Astrocyte (in vitro differentiated cells and primary cell): ENCODE data around the gene LANCL2. TPM values are rescaled to one million over a fixed set of nuclear protein-coding genes. Genes with fewer than 3 reads are reported as not detected.

Experiments
- DNase-seq: peaks from one replicate; pipeline ENCODE4 v3.0.0-alpha.2; 2010; ENCODE audit warnings: low read depth
- FAIRE-seq: peaks from 2 replicates; lab custom pipeline; 2011; peaks lifted over from hg19 to GRCh38; lab: Jason Lieb, UNC
- H2AFZ ChIP-seq: 2 replicates; pipeline ENCODE4 v1.6.0; 2012; ENCODE audit warnings: low read depth, low read length, inconsistent platforms
- H3K27ac ChIP-seq: 2 replicates; pipeline ENCODE4 v1.5.1; 2011; ENCODE audit warnings: low read depth, low read length, inconsistent platforms
- H3K27me3 ChIP-seq: 2 replicates; pipeline ENCODE4 v1.6.0; 2011; ENCODE audit warnings: low read length, inconsistent platforms; ENCODE audit not compliant: insufficient read depth
- H3K36me3 ChIP-seq: 2 replicates; pipeline ENCODE4 v1.5.1; 2011; ENCODE audit warnings: low read length, inconsistent platforms; ENCODE audit not compliant: insufficient read depth
- H3K4me1 ChIP-seq: 2 replicates; pipeline ENCODE4 v1.5.1; 2011; ENCODE audit warnings: low read length, inconsistent platforms; ENCODE audit not compliant: insufficient read depth
- H3K4me2 ChIP-seq: 2 replicates; pipeline ENCODE4 v1.6.0; 2012; ENCODE audit warnings: low read length, inconsistent platforms
- H3K4me3 ChIP-seq: 2 replicates; pipeline ENCODE4 v1.5.1; 2011; ENCODE audit warnings: low read depth, mild to moderate bottlenecking, low read length, inconsistent platforms; ENCODE audit not compliant: insufficient read depth
- H3K79me2 ChIP-seq: 2 replicates; pipeline ENCODE4 v1.6.0; 2012; ENCODE audit warnings: mild to moderate bottlenecking, low read length, inconsistent platforms; ENCODE audit not compliant: insufficient read depth
- H3K9ac ChIP-seq: 2 replicates; pipeline ENCODE4 v1.6.0; 2012; ENCODE audit warnings: mild to moderate bottlenecking, low read length, inconsistent platforms
- H3K9me3 ChIP-seq: 2 replicates; pipeline ENCODE4 v1.5.1; 2012; ENCODE audit warnings: low read depth, mild to moderate bottlenecking, low read length, inconsistent platforms; ENCODE audit not compliant: insufficient read depth
- H4K20me1 ChIP-seq: 2 replicates; pipeline ENCODE4 v1.6.0; 2012; ENCODE audit warnings: low read length, inconsistent platforms; ENCODE audit not compliant: insufficient read depth
- H3K27ac Mint-ChIP-seq: one replicate; pipeline ENCODE4 v1.8.0; 2021; ENCODE audit warnings: mild to moderate bottlenecking, mixed read lengths; ENCODE audit not compliant: unreplicated experiment
- H3K27me3 Mint-ChIP-seq: one replicate; pipeline ENCODE4 v1.8.0; 2021; ENCODE audit warnings: low read depth, mixed read lengths; ENCODE audit not compliant: unreplicated experiment
- H3K36me3 Mint-ChIP-seq: one replicate; pipeline ENCODE4 v1.8.0; 2021; ENCODE audit warnings: low read depth, mixed read lengths; ENCODE audit not compliant: unreplicated experiment
- H3K4me1 Mint-ChIP-seq: one replicate; pipeline ENCODE4 v1.8.0; 2021; ENCODE audit warnings: low read depth, mixed read lengths; ENCODE audit not compliant: unreplicated experiment
- H3K4me3 Mint-ChIP-seq: one replicate; pipeline ENCODE4 v1.8.0; 2021; ENCODE audit warnings: mild to moderate bottlenecking, moderate library complexity, mixed read lengths; ENCODE audit not compliant: unreplicated experiment
- H3K9me3 Mint-ChIP-seq: one replicate; pipeline ENCODE4 v1.8.0; 2021; ENCODE audit warnings: mild to moderate bottlenecking, mixed read lengths; ENCODE audit not compliant: unreplicated experiment
- EZH2 ChIP-seq: IDR thresholded peaks from 2 replicates; pipeline ENCODE4 v1.6.1; 2012; ENCODE audit warnings: mild to moderate bottlenecking, low read length, inconsistent platforms; ENCODE audit not compliant: insufficient read depth
- total RNA-seq: library from RNA; stranded (reverse); gene quantifications from 2 replicates; pipeline ENCODE4 v1.2.1, GENCODE V29; 2021
- TF ChIP-seq, protein P1 (sequence below): IDR thresholded peaks from 2 replicates; pipeline ENCODE4 v1.5.1; 2011; ENCODE audit warnings: low read depth, mild to moderate bottlenecking, inconsistent platforms, low read length, moderate library complexity; ENCODE audit not compliant: insufficient read depth

LANCL2 gene
- total RNA-seq, 1 donor from 2014 or later = 35.9 TPM

DNA sequence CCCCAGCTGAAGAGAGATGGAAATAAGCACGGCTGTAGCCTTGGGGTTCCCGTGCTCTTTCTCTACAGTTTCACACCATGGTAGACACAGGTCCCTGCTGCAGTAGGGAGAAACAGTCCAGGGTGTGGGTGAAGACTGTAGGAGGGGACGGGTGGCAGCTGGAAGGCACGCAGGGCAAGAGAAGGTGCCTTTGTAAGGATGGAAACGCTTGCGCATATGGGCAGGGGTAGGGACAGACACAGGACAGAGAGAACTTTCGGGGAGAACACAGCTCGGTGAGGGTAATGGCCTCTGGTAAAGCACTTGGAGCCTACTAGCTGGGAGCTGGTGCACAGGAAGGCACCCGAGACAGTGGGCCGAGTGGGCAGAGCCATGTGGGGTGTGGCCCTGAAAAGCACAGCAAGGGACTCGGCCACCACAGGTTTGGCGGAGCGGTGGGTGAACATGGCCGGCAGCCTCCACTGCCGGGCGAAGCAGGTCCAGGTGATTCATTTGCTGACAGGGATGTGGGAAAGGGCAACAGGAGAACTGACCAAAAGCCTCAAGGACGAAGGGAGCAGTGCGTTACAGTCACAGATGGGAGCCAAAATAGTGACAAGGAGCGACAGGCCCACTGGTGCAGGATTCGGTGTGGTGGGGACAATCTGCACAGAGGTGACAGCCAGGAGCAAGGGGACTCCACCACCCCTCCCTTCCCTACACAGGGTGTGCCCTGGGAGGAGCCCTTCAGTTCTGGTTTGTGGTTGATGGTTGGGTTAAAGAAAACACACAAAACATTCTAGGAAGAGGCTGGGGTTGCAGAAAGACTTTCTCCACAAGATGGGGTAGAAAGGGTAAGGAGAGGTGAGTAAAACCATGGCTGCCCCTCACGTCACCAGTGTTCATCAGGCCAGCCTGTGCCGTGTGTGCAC is 110.1 kb downstream of the LANCL2 start:
- DNase-seq = no peak

DNA sequence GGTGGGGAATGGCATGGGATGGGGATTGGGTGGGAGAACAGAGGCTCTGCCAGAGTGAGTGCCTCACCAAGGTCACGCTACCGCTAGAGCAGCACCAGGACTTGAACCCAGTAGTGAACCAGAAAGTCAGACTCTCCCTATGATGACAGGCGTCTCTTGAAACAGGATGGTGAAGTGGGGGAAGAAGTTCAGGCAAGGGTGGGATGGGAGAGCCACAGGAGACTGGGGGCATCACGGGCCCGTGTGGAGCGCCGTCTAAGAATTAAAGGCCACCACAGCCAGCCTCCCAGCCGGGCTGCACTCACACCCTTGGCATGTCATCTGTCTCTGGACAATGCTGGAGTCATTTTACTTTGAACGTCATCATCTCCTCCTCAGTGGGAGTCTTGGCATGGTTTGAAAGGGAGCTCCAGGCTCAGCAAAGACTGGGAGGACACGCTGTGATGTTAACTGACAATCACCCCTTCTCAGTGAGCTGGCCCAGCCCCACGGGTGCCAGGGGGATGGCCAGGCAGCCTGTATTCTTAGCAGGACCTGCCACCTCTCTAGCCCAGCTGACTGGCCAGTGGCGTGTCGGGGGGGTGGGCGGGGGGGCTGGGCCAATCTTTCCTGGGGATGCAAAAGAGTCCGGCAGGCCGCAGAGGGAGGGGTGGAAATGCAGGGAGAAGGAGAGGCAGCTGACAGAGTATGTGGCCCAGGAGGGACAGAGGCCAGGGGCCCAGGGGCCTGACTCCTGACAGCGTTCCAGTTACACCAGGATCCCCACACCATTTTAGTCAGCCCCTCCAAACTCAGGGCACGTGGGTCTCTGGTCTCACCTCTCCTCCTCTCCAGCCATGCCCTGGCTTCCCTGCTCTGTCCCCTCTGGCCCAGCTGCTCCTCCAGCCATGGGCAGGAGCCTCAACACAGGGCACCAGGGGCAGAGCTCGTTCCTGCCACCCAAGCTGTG is 111.0 kb downstream of the LANCL2 start:
- Mint-ChIP-seq H3K27ac (no peak overlapping the region), H3K4me1 (peaks cover 35% of the 10 kb centered on the region), H3K4me3 (no peak overlapping the region), H3K9me3 (no peaks in the 10 kb centered on the region), H3K27me3 (no peaks in the 10 kb centered on the region), H3K36me3 (peaks cover 12% of the 10 kb centered on the region)
- Histone ChIP-seq H3K79me2 (peaks cover 11% of the 10 kb centered on the region), H3K4me2 (peak overlapping the region; percentile 74), H3K4me3 (no peak overlapping the region), H3K4me1 (peaks cover 37% of the 10 kb centered on the region), H2AFZ (peak overlapping the region; percentile 9), H3K9ac (peak overlapping the region; percentile 54), H3K9me3 (no peaks in the 10 kb centered on the region), H3K36me3 (no peaks in the 10 kb centered on the region), H3K27me3 (no peaks in the 10 kb centered on the region), H3K27ac (peak overlapping the region; percentile 61), H4K20me1 (peaks cover 55% of the 10 kb centered on the region)
- peak; percentile 90 for DNase-seq
- FAIRE-seq = no peak
- TF ChIP-seq EZH2 = no peak
- TF ChIP-seq, protein P1, sequence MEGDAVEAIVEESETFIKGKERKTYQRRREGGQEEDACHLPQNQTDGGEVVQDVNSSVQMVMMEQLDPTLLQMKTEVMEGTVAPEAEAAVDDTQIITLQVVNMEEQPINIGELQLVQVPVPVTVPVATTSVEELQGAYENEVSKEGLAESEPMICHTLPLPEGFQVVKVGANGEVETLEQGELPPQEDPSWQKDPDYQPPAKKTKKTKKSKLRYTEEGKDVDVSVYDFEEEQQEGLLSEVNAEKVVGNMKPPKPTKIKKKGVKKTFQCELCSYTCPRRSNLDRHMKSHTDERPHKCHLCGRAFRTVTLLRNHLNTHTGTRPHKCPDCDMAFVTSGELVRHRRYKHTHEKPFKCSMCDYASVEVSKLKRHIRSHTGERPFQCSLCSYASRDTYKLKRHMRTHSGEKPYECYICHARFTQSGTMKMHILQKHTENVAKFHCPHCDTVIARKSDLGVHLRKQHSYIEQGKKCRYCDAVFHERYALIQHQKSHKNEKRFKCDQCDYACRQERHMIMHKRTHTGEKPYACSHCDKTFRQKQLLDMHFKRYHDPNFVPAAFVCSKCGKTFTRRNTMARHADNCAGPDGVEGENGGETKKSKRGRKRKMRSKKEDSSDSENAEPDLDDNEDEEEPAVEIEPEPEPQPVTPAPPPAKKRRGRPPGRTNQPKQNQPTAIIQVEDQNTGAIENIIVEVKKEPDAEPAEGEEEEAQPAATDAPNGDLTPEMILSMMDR = no peak

More for the DNA sequence above, 110.1 kb downstream of the LANCL2 start:
- H3K9me3 Mint-ChIP-seq = no peaks in the 10 kb centered on the region
- H2AFZ ChIP-seq = no peak overlapping the region
- no peak for FAIRE-seq
- no peaks in the 10 kb centered on the region for H3K9me3 ChIP-seq
- peaks cover 37% of the 10 kb centered on the region for H3K4me1 ChIP-seq
- peak overlapping the region; percentile 16 for H3K4me3 Mint-ChIP-seq
- no peaks in the 10 kb centered on the region for H3K27me3 ChIP-seq
- H3K79me2 ChIP-seq = peaks cover 7% of the 10 kb centered on the region
- peak overlapping the region; percentile 61 for H3K27ac ChIP-seq
- no peaks in the 10 kb centered on the region for H3K27me3 Mint-ChIP-seq
- H3K36me3 ChIP-seq = no peaks in the 10 kb centered on the region
- H3K4me1 Mint-ChIP-seq = peaks cover 39% of the 10 kb centered on the region
- H3K4me2 ChIP-seq = peak overlapping the region; percentile 69
- TF ChIP-seq, protein P1 = no peak
- TF ChIP-seq EZH2 = no peak
- peaks cover 12% of the 10 kb centered on the region for H3K36me3 Mint-ChIP-seq
- peak overlapping the region; percentile 25 for H3K9ac ChIP-seq
- peaks cover 48% of the 10 kb centered on the region for H4K20me1 ChIP-seq
- H3K4me3 ChIP-seq = no peak overlapping the region
- H3K27ac Mint-ChIP-seq = no peak overlapping the region
